Neural cell (in vitro differentiated cells): ENCODE results near the gene TNFRSF14. TPM values are rescaled to one million over a fixed set of nuclear protein-coding genes. Genes with fewer than 3 reads are reported as not detected.

Experiments used
- H2AFZ ChIP-seq: fragments of 200-600, 300-800 bp; sonication (generic), shearing (Covaris generic); 2 replicates; pipeline ENCODE4 v1.6.0; 2014; ENCODE audit warnings: low read depth, mild to moderate bottlenecking, antibody characterized with exemption, low read length, moderate library complexity
- H3F3A ChIP-seq: fragments of 200-600 bp; shearing (Covaris generic); 2 replicates; pipeline ENCODE4 v1.6.1; 2016; ENCODE audit warnings: mild to moderate bottlenecking, moderate library complexity, mixed read lengths, antibody characterized with exemption, low read length; ENCODE audit not compliant: insufficient read depth, poor library complexity, severe bottlenecking
- H3K27ac ChIP-seq: fragments of 200-600, 300-800 bp; sonication (generic), shearing (Covaris generic); 2 replicates; pipeline ENCODE4 v1.5.1; 2014; ENCODE audit warnings: mild to moderate bottlenecking, low read length, moderate library complexity
- H3K27me3 ChIP-seq: fragments of 300-800, 200-600 bp; sonication (generic), shearing (Covaris generic); 2 replicates; pipeline ENCODE4 v1.6.0; 2014; ENCODE audit warnings: mild to moderate bottlenecking, low read depth, low read length, moderate library complexity; ENCODE audit not compliant: insufficient read depth
- H3K36me3 ChIP-seq: fragments of 300-800, 200-600 bp; sonication (generic), shearing (Covaris generic); 2 replicates; pipeline ENCODE4 v1.5.1; 2014; ENCODE audit warnings: mild to moderate bottlenecking, antibody characterized with exemption, low read length, moderate library complexity; ENCODE audit not compliant: insufficient read depth
- H3K4me2 ChIP-seq: fragments of 300-800, 200-600 bp; sonication (generic), shearing (Covaris generic); 2 replicates; pipeline ENCODE4 v1.6.0; 2014; ENCODE audit warnings: mild to moderate bottlenecking, low read length
- H3K4me3 ChIP-seq: fragments of 300-800, 200-600 bp; sonication (generic), shearing (Covaris generic); 2 replicates; pipeline ENCODE4 v1.5.1; 2014; ENCODE audit warnings: mild to moderate bottlenecking, low read length, moderate library complexity
- H3K79me2 ChIP-seq: fragments of 200-600 bp; shearing (Covaris generic); replicated peaks from 2 replicates; pipeline ENCODE4 v1.6.0; 2014; ENCODE audit warnings: mild to moderate bottlenecking, low read length, moderate library complexity; ENCODE audit not compliant: insufficient read depth
- H3K9ac ChIP-seq: fragments of 300-800, 200-600 bp; sonication (generic), shearing (Covaris generic); 2 replicates; pipeline ENCODE4 v1.6.1; 2016; ENCODE audit warnings: mild to moderate bottlenecking, low read length, mixed read lengths
- H3K9me2 ChIP-seq: fragments of 200-600 bp; shearing (Covaris generic); 2 replicates; pipeline ENCODE4 v1.6.1; 2016; ENCODE audit warnings: mild to moderate bottlenecking, low read length, mixed read lengths; ENCODE audit not compliant: insufficient read depth
- H3K9me3 ChIP-seq: fragments of 200-600, 300-800 bp; sonication (generic), shearing (Covaris generic); 2 replicates; pipeline ENCODE4 v1.6.1; 2016; ENCODE audit warnings: mild to moderate bottlenecking, mixed run types, low read length, moderate library complexity, mixed read lengths
- H4K20me1 ChIP-seq: fragments of 200-600 bp; shearing (Covaris generic); 2 replicates; pipeline ENCODE4 v1.6.1; 2016; ENCODE audit warnings: mild to moderate bottlenecking, mixed run types; ENCODE audit not compliant: insufficient read depth
- EP300 ChIP-seq: fragments of 450-650 bp; conservative IDR thresholded peaks from 2 replicates; pipeline ENCODE4 v1.6.1; 2014; ENCODE audit warnings: antibody characterized with exemption, mild to moderate bottlenecking, moderate library complexity; ENCODE audit not compliant: poor library complexity, severe bottlenecking
- EZH2 ChIP-seq: fragments of 200-600, 300-800 bp; shearing (Covaris generic), sonication (generic); IDR thresholded peaks from 2 replicates; pipeline ENCODE4 v1.6.1; 2014; ENCODE audit warnings: antibody characterized with exemption, low read length, borderline replicate concordance, mild to moderate bottlenecking; ENCODE audit not compliant: insufficient read depth, poor library complexity, severe bottlenecking
- MXI1 ChIP-seq: fragments of 450-650 bp; conservative IDR thresholded peaks from 2 replicates; pipeline ENCODE4 v1.6.1; 2014; ENCODE audit warnings: antibody characterized with exemption, mild to moderate bottlenecking; ENCODE audit not compliant: poor library complexity, severe bottlenecking
- POLR2AphosphoS5 ChIP-seq: IDR thresholded peaks from 2 replicates; pipeline ENCODE4 v1.6.1; 2012
- RAD21 ChIP-seq: fragments of 450-650 bp; conservative IDR thresholded peaks from 2 replicates; pipeline ENCODE4 v1.6.1; 2014; ENCODE audit warnings: antibody characterized with exemption, mild to moderate bottlenecking, moderate library complexity
- REST ChIP-seq: IDR thresholded peaks from 2 replicates; pipeline ENCODE4 v1.6.1; 2012; ENCODE audit warnings: borderline replicate concordance
- SMC3 ChIP-seq: fragments of 450-650 bp; conservative IDR thresholded peaks from 2 replicates; pipeline ENCODE4 v1.6.1; 2014; ENCODE audit warnings: antibody characterized with exemption, mild to moderate bottlenecking, moderate library complexity; ENCODE audit not compliant: poor library complexity
- TAF1 ChIP-seq: IDR thresholded peaks from 2 replicates; pipeline ENCODE4 v1.6.1; 2012; ENCODE audit warnings: low read depth
- polyA plus RNA-seq: library from polyadenylated mRNA; depleted of rRNA; stranded (reverse); fragments of >200 nt; gene quantifications from 2 replicates; pipeline ENCODE4 v1.2.3, GENCODE V29; 2014
- TF ChIP-seq, protein P1 (sequence below): fragments of 450-650 bp; IDR thresholded peaks from 2 replicates; pipeline ENCODE4 v1.5.1; 2014; ENCODE audit warnings: antibody characterized with exemption, mild to moderate bottlenecking, moderate library complexity; ENCODE audit not compliant: poor library complexity, severe bottlenecking

Gene TNFRSF14
- polyA plus RNA-seq, 1 donor from 2014 or later, result 1.1 TPM

GRCh38 chr1:2523891-2524609, 32.1 kb upstream of the TNFRSF14 start:
- H2AFZ ChIP-seq, result no peak overlapping the region
- no peaks in the 10 kb centered on the region for H3F3A ChIP-seq
- H3K4me2 ChIP-seq, result no peak overlapping the region
- H3K27ac ChIP-seq, result no peak overlapping the region
- no peak overlapping the region for H3K9ac ChIP-seq
- H4K20me1 ChIP-seq, result peaks cover 10% of the 10 kb centered on the region
- H3K9me2 ChIP-seq, result no peaks in the 10 kb centered on the region
- no peak for TF ChIP-seq SMC3
- TF ChIP-seq EZH2, result no peak
- TF ChIP-seq RAD21, result no peak
- no peak for TF ChIP-seq REST
- no peak for TF ChIP-seq EP300
- TF ChIP-seq POLR2AphosphoS5, result no peak
- no peak for TF ChIP-seq MXI1
- TF ChIP-seq, protein P1, sequence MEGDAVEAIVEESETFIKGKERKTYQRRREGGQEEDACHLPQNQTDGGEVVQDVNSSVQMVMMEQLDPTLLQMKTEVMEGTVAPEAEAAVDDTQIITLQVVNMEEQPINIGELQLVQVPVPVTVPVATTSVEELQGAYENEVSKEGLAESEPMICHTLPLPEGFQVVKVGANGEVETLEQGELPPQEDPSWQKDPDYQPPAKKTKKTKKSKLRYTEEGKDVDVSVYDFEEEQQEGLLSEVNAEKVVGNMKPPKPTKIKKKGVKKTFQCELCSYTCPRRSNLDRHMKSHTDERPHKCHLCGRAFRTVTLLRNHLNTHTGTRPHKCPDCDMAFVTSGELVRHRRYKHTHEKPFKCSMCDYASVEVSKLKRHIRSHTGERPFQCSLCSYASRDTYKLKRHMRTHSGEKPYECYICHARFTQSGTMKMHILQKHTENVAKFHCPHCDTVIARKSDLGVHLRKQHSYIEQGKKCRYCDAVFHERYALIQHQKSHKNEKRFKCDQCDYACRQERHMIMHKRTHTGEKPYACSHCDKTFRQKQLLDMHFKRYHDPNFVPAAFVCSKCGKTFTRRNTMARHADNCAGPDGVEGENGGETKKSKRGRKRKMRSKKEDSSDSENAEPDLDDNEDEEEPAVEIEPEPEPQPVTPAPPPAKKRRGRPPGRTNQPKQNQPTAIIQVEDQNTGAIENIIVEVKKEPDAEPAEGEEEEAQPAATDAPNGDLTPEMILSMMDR, result no peak
- no peak for TF ChIP-seq TAF1
- no peaks in the 10 kb centered on the region for H3K27me3 ChIP-seq
- peaks cover 44% of the 10 kb centered on the region for H3K79me2 ChIP-seq
- H3K9me3 ChIP-seq, result no peaks in the 10 kb centered on the region
- H3K36me3 ChIP-seq, result no peaks in the 10 kb centered on the region
- H3K4me3 ChIP-seq, result peak overlapping the region; percentile 89

DNA sequence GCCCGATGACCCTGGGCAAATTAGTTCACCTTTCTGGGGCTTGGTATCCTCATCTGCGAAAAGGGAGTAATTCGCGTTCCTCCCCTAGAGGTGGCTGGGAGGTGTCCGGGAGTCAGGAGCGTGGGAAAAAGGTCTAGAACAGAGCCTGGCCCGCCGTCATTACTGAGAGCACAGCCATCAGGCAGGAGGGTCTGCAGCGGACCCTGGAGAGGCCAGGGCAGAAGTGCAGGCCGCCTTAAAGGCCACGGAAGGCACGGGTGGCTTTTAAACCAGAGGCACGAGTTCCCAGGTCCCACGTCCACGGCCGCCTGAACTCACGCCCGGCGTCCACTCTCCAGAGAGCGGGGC, 30.6 kb upstream of the TNFRSF14 start:
- Histone ChIP-seq H4K20me1 (peaks cover 10% of the 10 kb centered on the region), H3K79me2 (peaks cover 44% of the 10 kb centered on the region), H2AFZ (no peak overlapping the region), H3F3A (no peaks in the 10 kb centered on the region), H3K27ac (peak overlapping the region; percentile 44), H3K36me3 (no peaks in the 10 kb centered on the region), H3K4me2 (peak overlapping the region; percentile 84), H3K9me2 (no peaks in the 10 kb centered on the region), H3K4me3 (peak overlapping the region; percentile 89), H3K9ac (peak overlapping the region; percentile 79), H3K27me3 (no peaks in the 10 kb centered on the region), H3K9me3 (no peaks in the 10 kb centered on the region)
- TF ChIP-seq MXI1 (no peak), SMC3 (no peak)
